ENCODE data around the gene SPANXC. TPM values are rescaled to one million over a fixed set of nuclear protein-coding genes. Genes with fewer than 3 reads are reported as not detected.

SPANXC gene
- not detected for total RNA-seq

GRCh38 chrX:141242417-141242816, at the start of gene SPANXC:
Gene SPANXC (minus strand): TSS chrX:141242517. CDS start chrX:141242457, 60 bp downstream.

Other genes with a start within 250 kb of the SPANXC start
- gene SPANXB1, start 239.9 kb downstream of the SPANXC start, total RNA-seq = not detected
- 22.8 TPM for gene LDOC1, start 65.4 kb downstream of the SPANXC start, total RNA-seq

Measured in metanephros (tissue), 1 donor.